Panc1 (cell line): ENCODE results near the gene MBOAT1. TPM values are rescaled to one million over a fixed set of nuclear protein-coding genes. Genes with fewer than 3 reads are reported as not detected.

Source experiments
- ATAC-seq: fragments of 200-7000 bp; cut with Tn5 transposase; 2 replicates; pipeline ENCODE4 v1.9.1; 2020; ENCODE audit warnings: mild to moderate bottlenecking, moderate library complexity
- BruUV-seq: library from RNA; stranded (reverse); fragments of 400-500 nt; replicated peaks from 2 replicates; lab custom pipeline; 2021; lab: Mats Ljungman, UMichigan
- CTCF ChIA-PET: fragments of 300-600 bp; sonication (Branson Sonifier 250); formaldehyde crosslinking; loops from one replicate; lab custom pipeline; 2022; ENCODE audit warnings: antibody characterized with exemption; lab: Charles Lee
- POLR2A ChIA-PET: fragments of 300-600 bp; sonication (Branson Sonifier 250); formaldehyde crosslinking; loops from one replicate; lab custom pipeline; 2022; ENCODE audit warnings: antibody characterized with exemption; lab: Charles Lee
- DNase-seq: peaks from one replicate; pipeline ENCODE4 v3.0.0-alpha.2; 2010; ENCODE audit warnings: low read depth, low spot score
- H3K27ac ChIP-seq: 2 replicates; pipeline ENCODE4 v1.5.1; 2011; ENCODE audit warnings: mild to moderate bottlenecking, low read length, inconsistent platforms
- H3K27me3 ChIP-seq: fragments of 200-500 bp; sonication (Bioruptor generic); 2 replicates; pipeline ENCODE4 v1.6.0; 2014; ENCODE audit warnings: low read length, inconsistent platforms; ENCODE audit not compliant: control insufficient read depth, insufficient read depth
- H3K36me3 ChIP-seq: fragments of 200-500 bp; sonication (Bioruptor generic); 2 replicates; pipeline ENCODE4 v1.5.1; 2014; ENCODE audit warnings: inconsistent platforms, mild to moderate bottlenecking, low read length, moderate library complexity; ENCODE audit not compliant: control insufficient read depth, insufficient read depth
- H3K4me1 ChIP-seq: 2 replicates; pipeline ENCODE4 v1.5.1; 2011; ENCODE audit warnings: inconsistent platforms, mild to moderate bottlenecking, low read length, moderate library complexity; ENCODE audit not compliant: control insufficient read depth, insufficient read depth
- H3K4me3 ChIP-seq, 2 experiments: 2 replicates each; pipeline ENCODE4 v1.5.1; 2011 to 2012; ENCODE audit warnings: low read depth in 2 of 2, low read length in 2 of 2, mild to moderate bottlenecking in 2 of 2, inconsistent platforms in 1 of 2, moderate library complexity in 1 of 2
- H3K9me3 ChIP-seq: fragments of 200-500 bp; sonication (Bioruptor generic); 2 replicates; pipeline ENCODE4 v1.5.1; 2014; ENCODE audit warnings: low read depth, mild to moderate bottlenecking, inconsistent platforms, low read length, moderate library complexity; ENCODE audit not compliant: control insufficient read depth, insufficient read depth
- POLR2AphosphoS5 ChIP-seq: IDR thresholded peaks from 2 replicates; pipeline ENCODE4 v1.6.1; 2012; ENCODE audit warnings: mild to moderate bottlenecking, low read depth, low read length, moderate library complexity
- SIN3A ChIP-seq: IDR thresholded peaks from 2 replicates; pipeline ENCODE4 v1.6.1; 2012; ENCODE audit warnings: low read depth, mild to moderate bottlenecking, low read length, moderate library complexity, borderline replicate concordance; ENCODE audit not compliant: insufficient read depth
- TCF7L2 ChIP-seq: IDR thresholded peaks from 2 replicates; pipeline ENCODE4 v1.6.1; 2011; ENCODE audit warnings: mild to moderate bottlenecking, low read depth, low read length, inconsistent platforms
- in situ Hi-C: cut with HindIII; loops from 2 replicates; pipeline ENCODE4 v1.10.0; 2016; ENCODE audit warnings: low sequenced_read_pairs, low pct_unique_long_range_greater_than_20kb
- intact Hi-C: fragments of 100-400 bp; cut with micrococcal nuclease; formaldehyde crosslinking; loops from one replicate; pipeline ENCODE4 v1.10.0; 2022; ENCODE audit not compliant: unreplicated experiment
- total RNA-seq: library from RNA; stranded (reverse); gene quantifications from one replicate; pipeline ENCODE4 v1.2.1, GENCODE V29; 2021; ENCODE audit not compliant: unreplicated experiment
- TF ChIP-seq, protein P1 (sequence below), 2 experiments: IDR thresholded peaks; 2 replicates each; pipeline ENCODE4 v1.6.1; 2011 to 2012; ENCODE audit warnings: low read depth in 2 of 2, control low read depth in 1 of 2, low read length in 1 of 2, mild to moderate bottlenecking in 1 of 2, moderate library complexity in 1 of 2; ENCODE audit not compliant: insufficient read depth in 1 of 2
- TF ChIP-seq, protein P2 (sequence below): fragments of 450-650 bp; IDR thresholded peaks from 2 replicates; pipeline ENCODE4 v1.5.1; 2017; ENCODE audit warnings: mild to moderate bottlenecking

MBOAT1 gene
- total RNA-seq, 1 experiment from 2014 or later, result 15.1 TPM

DNA sequence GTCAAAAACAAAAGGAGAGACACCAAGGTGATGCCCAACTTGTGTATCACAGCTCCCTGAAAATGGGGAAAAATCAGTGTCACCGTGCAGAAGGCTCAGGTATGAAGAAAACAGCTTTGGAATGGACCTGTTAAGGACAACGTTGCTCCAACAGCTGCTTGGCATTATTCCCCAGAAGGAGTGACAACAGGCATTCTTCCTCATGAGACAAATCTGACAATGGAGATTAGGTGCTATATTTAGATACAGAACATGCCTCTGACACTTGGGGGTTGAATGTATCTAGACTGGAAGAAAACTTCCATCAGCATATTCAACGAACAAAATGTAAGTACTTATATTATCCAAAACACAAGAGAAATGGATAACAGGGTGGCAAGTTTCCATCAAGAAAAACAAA lies 87.7 kb downstream of the MBOAT1 start:
- BruUV-seq, result no TSS peak
- Histone ChIP-seq H3K36me3 (no peaks in the 10 kb centered on the region), H3K4me3 (no peak overlapping the region), H3K27ac (no peak overlapping the region), H3K4me1 (no peaks in the 10 kb centered on the region), H3K9me3 (no peaks in the 10 kb centered on the region), H3K27me3 (no peaks in the 10 kb centered on the region)
- ATAC-seq (no peak), DNase-seq (no peak)
- in situ Hi-C loops (no loop called here), intact Hi-C loops (no loop called here)
- ChIA-PET POLR2A (no interaction called here), CTCF (interaction anchor here (0.6 kb wide), 1 partner anchor 41 kb away, joined by 4 read pairs; no protein-coding TSS in a partner anchor)
- TF ChIP-seq POLR2AphosphoS5 (no peak), SIN3A (no peak), TCF7L2 (no peak)
- TF ChIP-seq, protein P1, sequence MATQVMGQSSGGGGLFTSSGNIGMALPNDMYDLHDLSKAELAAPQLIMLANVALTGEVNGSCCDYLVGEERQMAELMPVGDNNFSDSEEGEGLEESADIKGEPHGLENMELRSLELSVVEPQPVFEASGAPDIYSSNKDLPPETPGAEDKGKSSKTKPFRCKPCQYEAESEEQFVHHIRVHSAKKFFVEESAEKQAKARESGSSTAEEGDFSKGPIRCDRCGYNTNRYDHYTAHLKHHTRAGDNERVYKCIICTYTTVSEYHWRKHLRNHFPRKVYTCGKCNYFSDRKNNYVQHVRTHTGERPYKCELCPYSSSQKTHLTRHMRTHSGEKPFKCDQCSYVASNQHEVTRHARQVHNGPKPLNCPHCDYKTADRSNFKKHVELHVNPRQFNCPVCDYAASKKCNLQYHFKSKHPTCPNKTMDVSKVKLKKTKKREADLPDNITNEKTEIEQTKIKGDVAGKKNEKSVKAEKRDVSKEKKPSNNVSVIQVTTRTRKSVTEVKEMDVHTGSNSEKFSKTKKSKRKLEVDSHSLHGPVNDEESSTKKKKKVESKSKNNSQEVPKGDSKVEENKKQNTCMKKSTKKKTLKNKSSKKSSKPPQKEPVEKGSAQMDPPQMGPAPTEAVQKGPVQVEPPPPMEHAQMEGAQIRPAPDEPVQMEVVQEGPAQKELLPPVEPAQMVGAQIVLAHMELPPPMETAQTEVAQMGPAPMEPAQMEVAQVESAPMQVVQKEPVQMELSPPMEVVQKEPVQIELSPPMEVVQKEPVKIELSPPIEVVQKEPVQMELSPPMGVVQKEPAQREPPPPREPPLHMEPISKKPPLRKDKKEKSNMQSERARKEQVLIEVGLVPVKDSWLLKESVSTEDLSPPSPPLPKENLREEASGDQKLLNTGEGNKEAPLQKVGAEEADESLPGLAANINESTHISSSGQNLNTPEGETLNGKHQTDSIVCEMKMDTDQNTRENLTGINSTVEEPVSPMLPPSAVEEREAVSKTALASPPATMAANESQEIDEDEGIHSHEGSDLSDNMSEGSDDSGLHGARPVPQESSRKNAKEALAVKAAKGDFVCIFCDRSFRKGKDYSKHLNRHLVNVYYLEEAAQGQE (IDR thresholded peaks at IDR 0.05; ENCODE audit: insufficient read depth in 1 of 2, low read depth in 2 of 2, low read length in 1 of 2), result no peak
- TF ChIP-seq, protein P2, sequence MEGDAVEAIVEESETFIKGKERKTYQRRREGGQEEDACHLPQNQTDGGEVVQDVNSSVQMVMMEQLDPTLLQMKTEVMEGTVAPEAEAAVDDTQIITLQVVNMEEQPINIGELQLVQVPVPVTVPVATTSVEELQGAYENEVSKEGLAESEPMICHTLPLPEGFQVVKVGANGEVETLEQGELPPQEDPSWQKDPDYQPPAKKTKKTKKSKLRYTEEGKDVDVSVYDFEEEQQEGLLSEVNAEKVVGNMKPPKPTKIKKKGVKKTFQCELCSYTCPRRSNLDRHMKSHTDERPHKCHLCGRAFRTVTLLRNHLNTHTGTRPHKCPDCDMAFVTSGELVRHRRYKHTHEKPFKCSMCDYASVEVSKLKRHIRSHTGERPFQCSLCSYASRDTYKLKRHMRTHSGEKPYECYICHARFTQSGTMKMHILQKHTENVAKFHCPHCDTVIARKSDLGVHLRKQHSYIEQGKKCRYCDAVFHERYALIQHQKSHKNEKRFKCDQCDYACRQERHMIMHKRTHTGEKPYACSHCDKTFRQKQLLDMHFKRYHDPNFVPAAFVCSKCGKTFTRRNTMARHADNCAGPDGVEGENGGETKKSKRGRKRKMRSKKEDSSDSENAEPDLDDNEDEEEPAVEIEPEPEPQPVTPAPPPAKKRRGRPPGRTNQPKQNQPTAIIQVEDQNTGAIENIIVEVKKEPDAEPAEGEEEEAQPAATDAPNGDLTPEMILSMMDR, result no peak

DNA sequence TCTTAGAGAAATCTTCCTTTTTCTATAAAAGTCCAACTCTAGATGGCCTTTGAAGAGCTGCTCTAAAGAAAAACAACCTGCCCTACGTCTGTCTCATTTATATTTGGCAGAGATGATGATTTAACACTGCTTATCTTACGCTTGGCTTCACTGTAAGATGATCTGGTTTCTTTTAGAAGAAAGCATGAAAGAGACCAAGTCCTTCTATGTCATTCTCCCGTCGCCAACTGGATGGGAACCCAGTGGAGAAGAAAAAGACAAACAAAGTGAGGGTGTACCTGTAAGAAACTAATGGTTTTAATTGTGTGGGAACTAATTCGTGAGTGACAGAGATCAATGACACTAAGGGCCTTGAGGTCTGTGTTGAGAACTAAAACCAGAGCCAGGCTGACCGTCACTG lies 92.8 kb downstream of the MBOAT1 start:
- H3K27me3 ChIP-seq, result no peaks in the 10 kb centered on the region
- H3K9me3 ChIP-seq, result no peaks in the 10 kb centered on the region
- H3K27ac ChIP-seq, result no peak overlapping the region
- ChIA-PET POLR2A (interaction anchor here (0.6 kb wide), 1 partner anchor 12 kb away, joined by 4 read pairs; no protein-coding TSS in a partner anchor), CTCF (no interaction called here)
- ATAC-seq (no peak), DNase-seq (no peak)
- intact Hi-C loops (no loop called here), in situ Hi-C loops (no loop called here)
- no peaks in the 10 kb centered on the region for H3K4me1 ChIP-seq
- BruUV-seq, result no TSS peak
- no peaks in the 10 kb centered on the region for H3K36me3 ChIP-seq
- no peak for TF ChIP-seq TCF7L2
- no peak for TF ChIP-seq SIN3A
- TF ChIP-seq, protein P1 (IDR thresholded peaks at IDR 0.05; ENCODE audit: insufficient read depth in 1 of 2, low read depth in 2 of 2, low read length in 1 of 2), result no peak
- no peak for TF ChIP-seq POLR2AphosphoS5
- TF ChIP-seq, protein P2, result no peak
- no peak overlapping the region for H3K4me3 ChIP-seq
